ENCODE measurements around the gene TUBG2.

GRCh38 chr17:42618442-42619150 lies 40.5 kb upstream of the TUBG2 start:
- TF ChIP-seq CTCF (IDR thresholded peaks at IDR 0.05) (no peak), POLR2A (IDR thresholded peaks at IDR 0.05) (no peak), POLR2AphosphoS5 (IDR thresholded peaks at IDR 0.05; ENCODE audit: insufficient read depth in 1 of 2, low read depth in 1 of 2) (peak in 1 of 2 donors; percentile 36)
